AML-193 (cell line): ENCODE data around the gene KCNAB2.

Experiments
- DNase-seq, 2 experiments: peaks; one replicate each; lab custom pipeline; 2025; lab: John Stamatoyannopoulos, UW

KCNAB2 gene

DNA sequence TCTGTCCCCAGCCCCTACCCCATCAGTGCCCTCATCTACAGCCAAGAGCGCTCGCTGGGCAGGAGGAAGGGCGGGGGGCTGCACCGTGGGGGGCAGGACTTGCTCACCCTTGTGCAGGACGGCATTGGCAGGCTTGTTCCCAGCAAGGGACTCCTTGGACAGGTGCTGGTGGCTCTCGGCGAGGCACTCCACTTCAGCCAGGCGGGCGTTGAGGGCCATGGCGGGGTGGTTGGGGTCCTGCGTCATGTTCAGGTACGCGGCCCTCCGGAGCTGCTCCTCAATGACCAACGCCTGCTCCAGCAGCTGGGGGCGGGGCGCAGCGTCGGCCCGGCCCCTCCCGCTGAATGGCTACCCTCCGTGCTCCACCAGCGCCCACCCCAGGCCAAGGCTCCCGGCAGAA, 64.0 kb downstream of the KCNAB2 start:
- no peak for DNase-seq

DNA sequence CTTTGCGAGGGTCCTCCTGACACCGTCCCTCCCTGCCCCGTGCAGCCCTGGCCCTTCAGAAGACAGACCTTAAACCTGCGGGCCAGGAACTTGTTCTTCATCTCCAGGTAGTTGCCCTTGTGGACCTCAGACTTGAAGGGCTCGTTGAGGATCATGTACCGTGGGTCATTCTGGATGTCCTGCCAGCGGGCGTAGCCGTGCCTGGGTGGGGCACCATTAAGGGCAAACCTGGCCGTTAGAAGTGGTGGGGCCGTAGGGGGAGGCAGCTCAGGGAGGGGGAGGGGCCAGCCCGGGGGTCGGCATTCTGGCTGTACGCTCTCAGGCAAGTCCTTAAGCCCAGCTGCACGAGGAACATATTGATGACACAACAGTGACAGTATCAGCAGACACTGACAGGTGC, 64.6 kb downstream of the KCNAB2 start:
- no peak for DNase-seq

DNA sequence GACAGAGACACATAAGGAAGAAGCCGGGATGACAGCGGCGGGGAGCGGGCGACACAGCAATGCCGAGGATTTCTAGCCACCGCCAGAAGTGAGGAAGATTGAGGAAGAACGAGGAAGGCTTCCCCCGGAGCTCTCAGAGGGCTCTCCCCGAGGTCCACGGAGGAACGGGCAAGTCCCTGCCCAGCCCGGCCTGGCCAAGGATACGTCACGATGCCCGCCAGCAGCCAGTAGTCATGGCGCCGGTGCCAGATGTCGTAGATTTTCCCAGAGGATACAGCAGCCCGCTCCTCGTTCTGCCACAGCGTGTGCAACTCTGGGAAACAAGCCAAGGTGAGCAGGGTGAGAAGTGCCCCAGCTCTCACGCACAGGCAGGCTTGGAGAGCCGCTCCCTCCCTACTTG, 65.9 kb downstream of the KCNAB2 start:
- DNase-seq: no peak

DNA sequence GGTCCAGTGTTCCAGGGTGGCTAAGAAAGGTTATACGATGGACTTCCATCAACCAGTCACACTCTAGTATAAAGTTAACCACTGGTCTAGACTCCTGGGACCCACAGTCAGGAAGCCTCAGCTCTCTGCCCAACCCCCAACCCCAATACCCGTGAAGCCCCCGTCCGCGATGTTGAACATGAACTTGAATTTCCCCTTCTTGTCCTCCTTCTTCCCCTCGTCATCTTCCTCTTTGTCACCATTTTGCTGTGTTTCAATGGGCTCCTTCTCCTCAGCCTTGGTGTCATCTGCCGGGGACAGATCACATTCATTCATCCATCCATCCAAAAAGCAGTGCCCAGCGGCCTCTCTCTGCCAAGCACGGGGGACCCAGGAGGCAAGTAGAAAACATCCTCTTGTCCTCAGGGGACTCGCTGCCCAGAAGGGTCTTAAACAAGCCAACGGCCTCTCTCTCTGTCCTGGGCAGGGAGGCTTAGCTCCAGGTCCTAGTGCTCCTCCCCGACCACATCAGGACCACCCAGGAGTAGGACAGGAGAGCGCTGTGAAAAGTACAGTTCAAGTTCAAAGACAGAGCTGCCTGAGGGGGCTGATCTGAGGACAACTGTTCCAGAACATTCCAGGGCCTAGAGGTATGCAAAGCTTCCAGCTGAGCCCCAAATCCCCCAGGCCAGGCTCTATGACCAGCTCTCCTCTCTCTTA, 66.5 kb downstream of the KCNAB2 start:
- DNase-seq: no peak

DNA sequence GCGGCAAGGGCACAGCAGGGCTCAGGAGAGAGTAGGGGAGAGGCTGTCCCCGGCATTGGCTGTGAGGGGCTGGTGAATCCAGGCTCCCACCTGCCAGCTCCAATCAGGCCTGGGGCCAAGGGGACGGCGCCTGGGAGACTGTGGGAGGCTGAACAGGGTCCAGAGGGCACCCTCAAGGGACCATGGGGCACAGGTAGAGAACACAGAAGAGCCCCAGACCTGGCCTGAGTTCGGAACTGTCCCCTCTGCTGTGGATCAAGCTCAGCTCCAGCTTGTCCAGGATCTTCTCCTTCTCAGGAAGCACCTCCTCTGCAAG, 67.0 kb downstream of the KCNAB2 start:
- DNase-seq: no peak

DNA sequence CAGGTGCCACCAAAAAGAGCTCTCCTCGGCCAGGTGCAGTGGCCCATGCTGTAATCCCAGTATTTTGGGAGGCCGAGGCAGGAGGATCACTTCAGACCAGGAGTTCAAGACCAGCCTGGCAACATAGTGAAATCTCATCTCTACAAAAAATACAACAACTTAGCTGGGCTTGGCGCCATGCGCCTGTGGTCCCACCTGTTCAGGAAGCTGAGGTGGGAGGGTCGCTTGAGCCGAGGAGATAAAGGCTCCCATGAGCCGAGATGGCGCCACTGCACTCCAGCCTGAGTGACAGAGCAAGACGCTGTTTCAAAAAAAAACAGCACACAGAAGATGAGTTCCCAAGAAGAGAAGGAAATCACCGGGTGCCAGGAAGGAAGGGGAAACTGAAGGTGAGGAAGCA, 67.4 kb downstream of the KCNAB2 start:
- DNase-seq: no peak

DNA sequence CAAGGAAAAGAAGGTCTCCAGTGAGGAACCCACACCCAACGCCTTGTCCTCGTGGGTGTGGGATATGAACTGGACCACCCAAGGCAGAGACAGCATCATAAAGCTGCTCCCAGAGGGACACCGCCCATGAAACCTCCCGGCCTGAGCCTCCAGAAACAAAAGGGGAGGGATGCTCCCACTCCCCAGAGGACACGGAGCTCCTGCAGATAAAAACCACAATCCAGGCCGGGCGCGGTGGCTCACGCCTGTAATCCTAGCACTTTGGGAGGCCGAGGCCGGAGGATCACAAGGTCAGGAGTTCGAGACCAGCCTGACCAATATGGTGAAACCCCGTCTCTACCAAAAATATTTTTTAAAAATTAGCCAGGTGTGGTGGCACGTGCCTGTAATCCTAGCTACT, 68.1 kb downstream of the KCNAB2 start:
- no peak for DNase-seq

DNA sequence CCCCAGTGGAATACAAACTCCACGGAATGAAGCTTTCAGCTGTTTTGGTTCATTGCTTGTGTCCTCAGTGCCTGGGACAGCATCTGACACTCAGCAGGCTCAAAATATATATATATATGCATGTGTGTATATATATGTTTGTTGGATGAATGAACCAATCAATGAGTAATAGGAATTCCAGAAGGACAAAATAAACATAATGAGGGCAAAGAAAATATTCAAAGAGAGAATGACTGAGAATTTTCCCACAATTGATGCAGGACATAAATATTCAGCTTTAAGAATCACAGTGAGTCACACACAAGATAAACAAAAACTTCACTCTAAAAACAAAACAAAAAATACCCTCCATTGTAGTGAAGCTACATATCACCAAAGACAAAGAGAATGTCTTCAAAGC, 70.4 kb downstream of the KCNAB2 start:
- no peak for DNase-seq

DNA sequence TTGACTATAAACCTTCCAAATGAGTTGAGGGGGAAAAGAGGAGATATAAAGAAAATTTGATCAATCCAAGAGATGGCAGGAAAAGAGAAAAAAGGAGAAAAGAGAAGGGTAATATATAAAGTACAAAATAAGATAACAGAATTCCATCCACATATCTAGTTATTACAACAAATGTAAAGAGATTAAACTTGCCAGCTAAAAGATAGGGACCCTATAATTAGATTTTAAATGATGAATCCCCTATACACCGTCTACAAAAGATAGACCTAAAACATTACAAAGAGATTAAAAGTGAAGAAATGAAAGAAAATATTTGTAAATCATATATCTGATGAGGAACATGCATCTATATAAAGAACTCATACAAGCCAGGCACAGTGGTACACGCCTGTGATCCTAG, 71.4 kb downstream of the KCNAB2 start:
- no peak for DNase-seq

DNA sequence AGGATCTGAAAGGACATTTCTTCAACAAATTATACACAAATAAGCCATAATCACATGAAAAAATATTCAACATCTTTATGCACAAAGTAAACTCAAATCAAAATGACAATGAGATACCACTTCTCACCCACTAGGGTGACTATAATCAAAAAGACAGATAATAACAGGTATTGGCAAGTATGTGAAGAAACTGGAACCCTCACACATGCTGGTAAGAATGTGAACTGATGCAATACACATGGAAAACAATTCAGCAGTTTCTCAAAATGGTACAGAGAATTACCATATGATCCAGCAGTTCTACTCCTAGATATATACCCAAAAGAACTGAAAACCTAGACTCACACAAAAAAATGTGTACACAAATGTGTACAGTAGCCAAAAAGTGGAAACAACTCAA, 71.9 kb downstream of the KCNAB2 start:
- DNase-seq: no peak

DNA sequence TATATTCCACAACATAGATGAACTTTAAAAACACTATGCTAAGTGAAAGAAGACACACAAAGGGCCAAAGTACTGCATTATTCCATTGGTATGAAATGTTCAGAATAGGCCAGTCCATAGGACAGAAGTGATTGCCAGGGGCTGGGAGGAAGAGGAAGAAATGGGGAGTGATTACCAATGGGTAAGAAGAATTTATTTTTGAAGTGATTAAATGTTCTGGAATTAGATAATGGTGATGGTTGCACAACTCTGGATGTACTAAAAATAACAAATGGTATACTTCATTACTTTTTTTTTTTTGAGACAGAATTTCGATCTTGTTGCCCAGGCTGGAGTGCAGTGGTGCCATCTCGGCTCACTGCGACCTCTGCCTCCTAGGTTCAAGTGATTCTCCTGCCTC, 72.7 kb downstream of the KCNAB2 start:
- no peak for DNase-seq

DNA sequence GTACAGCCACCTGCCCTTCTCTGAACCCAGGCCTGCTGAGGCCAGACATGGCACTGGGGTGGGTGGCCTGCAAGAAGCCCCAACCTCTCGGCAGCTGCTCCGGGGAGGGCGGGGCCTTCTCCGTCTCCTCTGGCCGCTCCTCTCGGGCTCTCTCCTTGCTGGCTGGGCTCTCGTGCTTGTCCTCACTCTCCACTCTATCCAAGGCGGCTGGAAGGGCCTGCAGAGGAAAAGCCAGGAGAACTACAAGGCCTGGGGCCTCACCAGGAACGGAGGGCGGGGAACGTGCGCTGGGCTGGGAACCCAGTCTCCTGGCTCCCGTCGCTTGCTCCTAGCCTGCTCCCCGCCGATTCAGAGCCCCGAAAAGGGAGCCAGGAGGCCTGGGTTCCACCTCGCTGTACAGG, 75.3 kb downstream of the KCNAB2 start:
- no peak for DNase-seq

DNA sequence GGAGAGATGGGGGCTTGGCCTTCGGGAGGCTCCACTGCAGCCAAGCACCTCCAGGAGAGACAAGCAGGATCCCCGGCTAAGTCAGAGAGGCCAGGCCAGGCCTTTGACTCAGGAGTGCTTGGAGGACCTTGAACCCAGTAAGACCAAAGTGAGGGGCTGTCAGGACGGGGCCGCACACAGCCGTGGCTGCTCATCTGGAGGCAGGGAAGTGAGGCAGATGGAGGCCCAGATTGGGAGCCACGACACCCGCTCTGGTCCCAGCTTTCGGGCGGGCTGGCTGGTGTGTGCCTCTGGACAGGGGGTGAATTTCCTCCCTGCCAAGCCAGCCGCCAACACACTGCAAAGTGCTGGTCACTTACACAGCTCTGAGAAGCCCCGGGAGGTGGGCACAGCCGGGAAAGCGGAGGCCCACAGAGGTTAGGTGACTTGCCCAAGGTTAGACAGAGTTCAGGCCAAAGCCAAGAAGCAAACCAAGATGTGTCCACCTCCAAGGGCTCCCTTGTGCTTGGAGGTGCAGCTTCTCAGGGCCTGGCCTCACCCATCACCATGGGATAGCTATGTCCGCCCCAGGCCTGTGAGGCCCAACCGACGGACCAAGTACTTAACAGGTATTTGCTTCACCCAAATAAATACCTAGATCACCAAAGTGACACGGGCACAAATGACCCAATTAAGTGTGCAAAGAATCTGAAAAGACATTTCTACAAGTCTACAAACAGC, 76.1 kb downstream of the KCNAB2 start:
- no peak for DNase-seq

DNA sequence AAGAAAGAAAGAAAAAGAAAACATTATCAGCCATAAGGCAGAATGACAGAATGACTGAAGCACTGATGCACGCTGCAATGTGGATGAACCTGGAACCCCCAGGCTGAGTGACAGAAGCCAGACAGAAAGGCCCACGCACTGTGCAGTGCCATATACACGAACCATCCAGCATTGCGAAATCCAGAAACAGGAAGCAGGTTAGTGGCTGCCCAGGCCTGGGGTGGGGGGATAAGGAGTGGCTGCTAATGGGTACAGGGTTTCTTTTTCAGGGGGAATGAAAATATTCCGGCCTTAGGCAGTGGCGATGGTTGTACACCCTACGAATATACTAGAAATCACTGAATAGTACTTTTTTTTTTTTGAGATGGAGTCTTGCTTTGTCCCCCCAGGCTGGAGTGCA, 77.4 kb downstream of the KCNAB2 start:
- peak; percentile 37 to 52 for DNase-seq

DNA sequence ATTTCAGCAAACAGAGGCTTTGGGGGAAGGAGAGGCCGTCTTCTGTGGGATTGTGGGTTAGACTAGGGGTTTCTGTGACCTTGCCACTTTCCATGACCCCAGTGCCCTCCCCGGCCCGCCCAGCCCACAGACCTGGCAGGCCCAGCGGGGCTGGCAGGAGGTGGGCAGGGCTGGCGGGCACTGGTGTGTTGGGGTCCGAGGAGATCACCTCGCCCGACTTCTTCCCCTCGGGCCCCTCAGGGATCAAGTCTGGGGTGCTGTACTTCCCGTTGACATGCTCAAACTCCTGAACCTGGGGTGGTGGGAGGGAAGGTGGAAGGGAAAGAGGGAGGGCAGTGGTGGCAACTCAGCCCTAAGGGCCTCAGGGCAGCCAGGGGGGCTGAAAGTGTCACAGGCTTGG, 78.1 kb downstream of the KCNAB2 start:
- no peak for DNase-seq

DNA sequence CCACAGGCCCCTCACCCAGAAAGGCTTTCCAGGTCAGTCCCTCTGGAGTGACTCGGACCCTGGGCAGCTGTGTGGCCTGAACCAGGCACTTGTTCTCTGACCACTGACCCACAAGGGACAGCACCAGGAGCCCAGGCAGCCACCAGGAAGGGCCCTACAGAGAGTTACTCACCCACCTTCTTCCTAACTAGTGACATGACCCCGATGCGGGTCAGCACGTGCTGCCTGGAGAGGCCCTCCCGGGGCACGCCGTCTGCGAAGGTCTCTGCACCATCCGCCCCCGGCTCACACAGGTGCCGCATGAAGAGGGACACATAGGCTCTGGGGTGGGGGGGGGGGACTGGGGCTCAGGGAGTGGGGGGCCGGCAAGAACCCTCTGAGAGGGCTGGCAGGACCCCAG, 78.7 kb downstream of the KCNAB2 start:
- no peak for DNase-seq

DNA sequence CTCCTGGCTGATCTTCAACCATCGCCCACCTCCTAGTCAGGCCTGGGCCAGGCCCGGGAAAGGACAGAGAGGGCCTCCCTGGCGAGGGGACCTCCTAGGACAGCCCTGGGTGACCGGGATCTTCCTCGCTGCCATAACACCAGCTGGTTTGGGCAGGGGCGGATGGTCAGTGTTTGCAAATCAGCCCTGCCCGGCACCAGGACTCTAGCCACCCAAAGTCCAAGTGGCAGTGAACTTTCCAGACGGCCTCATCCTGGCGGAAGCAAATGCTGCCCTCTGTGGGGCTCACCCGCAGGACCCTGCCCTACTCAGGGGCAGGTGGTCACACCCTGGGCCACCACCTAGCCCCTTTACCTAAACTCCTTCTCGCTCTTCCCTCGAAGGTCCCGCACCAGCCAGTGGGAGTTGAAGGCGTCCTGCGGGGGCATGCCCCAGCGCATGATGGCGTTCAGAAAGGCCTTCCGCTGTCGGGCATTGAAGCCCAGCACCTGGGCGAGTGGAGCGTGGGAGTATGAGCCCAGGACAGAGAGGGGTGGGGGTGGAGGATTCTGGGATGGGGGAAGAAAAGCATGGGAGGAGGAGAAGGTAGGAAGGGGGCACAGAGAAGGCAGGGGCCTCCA, 79.2 kb downstream of the KCNAB2 start:
- no peak for DNase-seq

DNA sequence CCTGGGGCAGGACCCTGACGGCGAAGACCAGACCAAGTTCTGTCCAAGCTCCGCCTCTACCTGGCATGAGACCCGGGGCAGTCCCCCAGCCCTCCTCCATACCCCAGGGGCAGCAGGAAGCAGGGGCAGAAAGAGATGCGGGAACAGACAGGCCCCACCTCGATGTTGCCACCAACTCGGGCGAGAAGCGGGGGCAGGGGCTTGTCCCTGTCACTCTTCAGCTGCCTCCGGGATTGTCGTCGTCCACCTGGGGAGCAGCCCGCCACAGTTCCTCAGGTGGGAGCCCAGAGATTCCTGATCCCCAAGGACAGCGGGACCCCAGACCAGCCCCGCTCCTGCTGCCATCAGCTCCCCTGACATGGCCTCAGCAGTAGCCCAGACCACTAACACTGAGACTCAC, 79.7 kb downstream of the KCNAB2 start:
- no peak for DNase-seq

DNA sequence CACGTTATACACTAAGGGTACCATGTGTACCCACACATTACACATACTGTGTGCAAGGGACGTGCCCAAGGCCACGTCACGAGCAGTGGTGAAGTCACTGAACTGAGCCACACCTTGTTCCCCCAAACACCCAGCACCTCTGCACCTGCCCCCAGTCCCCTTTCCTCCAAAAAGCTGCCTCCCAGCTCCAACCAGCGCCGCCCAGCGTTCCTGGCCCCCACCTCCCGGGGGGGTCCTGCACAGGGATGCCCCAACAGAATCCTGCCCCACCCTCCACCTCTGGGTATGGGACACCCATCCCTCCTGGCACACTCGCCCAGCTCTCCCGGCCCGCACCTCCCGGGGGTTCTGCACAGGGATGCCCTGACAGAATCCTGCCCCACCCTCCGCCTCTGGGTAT, 80.3 kb downstream of the KCNAB2 start:
- DNase-seq: no peak

DNA sequence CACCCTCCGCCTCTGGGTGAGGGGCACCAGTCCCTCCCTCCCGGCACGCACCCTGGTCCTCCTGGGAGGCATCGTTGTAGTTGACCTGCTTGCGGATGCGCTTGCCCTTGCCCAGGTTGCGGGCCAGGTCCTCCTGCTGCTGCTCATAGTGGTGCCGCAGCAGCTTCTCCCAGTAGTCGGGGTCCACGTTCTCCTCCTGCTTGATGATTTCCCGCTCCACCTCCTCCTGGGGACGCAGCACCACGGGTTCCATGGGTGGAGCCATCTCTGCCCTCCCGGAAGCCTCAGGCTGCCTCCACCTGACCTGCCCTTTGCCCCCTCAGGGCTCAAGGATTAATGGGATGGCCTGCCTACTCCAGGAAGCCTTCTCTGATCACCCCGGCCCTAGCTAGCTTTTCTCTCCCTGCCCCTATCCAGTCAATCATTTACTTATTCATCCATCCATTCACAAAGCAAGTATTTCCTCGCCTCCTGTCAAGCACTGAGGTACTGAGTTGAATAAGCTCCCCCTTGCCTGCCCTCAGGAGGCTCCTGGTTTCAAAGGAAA, 80.9 kb downstream of the KCNAB2 start:
- DNase-seq: no peak

DNA sequence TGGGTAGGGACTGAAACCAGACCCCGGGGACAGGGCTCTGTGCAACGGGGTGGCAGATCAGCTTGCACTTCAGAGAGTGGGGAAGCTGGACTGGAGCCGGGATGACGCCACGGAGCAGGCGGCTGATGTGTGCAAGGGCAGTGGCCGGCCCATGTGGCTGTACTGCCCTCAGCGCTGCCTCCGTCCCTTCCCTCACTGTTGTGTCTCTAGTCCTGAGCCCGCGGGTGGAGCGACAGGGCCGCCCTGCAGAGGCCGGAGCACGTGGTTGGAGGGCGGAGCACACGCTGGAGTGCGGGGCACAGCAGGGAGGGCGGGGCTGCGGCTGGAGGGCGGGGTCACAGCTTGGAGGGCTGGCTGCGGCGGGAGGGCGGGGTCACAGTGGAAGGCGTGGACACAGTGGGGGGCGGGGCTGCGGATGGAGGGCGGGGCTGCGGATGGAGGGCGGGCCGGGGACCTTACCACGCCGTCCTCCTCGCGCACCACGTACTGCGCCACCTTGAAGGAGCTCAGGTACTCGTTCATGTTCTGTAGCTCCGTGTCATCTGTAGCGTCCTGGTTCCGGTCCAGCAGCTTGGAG, 82.0 kb downstream of the KCNAB2 start:
- no peak for DNase-seq

DNA sequence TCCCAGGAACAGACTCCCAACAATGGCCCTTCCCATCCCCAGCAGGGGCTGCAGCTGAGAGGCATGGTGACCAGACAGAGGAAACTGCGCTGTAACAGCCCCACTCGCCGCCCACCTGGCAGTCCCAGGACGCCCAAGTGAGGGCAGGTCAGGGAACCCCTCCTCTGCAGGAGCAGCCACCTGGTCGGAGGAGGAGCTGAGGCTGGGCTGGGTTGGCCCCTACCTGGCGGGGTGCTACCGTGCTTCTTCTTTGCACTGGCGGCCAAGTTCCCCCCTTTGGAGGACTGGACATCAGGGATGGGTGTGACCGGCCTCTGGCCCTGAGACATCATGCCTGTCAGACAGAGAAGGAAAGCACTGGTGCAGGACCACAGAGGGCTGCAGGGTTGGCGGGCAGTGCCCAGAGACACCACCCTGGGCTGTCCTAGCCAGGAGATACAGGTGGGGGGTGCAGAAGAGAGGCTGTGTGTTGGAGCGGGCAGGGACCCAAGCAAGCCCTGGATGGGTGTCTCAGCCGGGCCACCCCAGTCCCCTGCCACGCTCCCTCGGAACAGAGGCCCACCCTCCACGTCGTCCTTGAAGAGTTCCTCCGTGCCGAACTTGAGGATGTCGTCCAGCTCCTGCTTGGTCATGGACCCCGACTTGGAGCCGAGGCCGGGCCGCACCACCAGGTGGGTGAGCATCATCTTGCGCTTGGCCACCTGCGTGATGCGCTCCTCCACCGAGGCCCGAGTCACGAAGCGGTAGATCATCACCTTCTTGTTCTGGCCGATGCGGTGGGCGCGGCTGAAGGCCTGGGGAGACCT, 82.8 kb downstream of the KCNAB2 start:
- DNase-seq: no peak
